IPS-NIHi7 (cell line): ENCODE results near the gene EML4.

Experiments
- DNase-seq: peaks from one replicate; pipeline ENCODE4 v3.0.0; 2012; ENCODE audit warnings: mixed read lengths; ENCODE audit errors: extremely low spot score

The EML4 gene

DNA sequence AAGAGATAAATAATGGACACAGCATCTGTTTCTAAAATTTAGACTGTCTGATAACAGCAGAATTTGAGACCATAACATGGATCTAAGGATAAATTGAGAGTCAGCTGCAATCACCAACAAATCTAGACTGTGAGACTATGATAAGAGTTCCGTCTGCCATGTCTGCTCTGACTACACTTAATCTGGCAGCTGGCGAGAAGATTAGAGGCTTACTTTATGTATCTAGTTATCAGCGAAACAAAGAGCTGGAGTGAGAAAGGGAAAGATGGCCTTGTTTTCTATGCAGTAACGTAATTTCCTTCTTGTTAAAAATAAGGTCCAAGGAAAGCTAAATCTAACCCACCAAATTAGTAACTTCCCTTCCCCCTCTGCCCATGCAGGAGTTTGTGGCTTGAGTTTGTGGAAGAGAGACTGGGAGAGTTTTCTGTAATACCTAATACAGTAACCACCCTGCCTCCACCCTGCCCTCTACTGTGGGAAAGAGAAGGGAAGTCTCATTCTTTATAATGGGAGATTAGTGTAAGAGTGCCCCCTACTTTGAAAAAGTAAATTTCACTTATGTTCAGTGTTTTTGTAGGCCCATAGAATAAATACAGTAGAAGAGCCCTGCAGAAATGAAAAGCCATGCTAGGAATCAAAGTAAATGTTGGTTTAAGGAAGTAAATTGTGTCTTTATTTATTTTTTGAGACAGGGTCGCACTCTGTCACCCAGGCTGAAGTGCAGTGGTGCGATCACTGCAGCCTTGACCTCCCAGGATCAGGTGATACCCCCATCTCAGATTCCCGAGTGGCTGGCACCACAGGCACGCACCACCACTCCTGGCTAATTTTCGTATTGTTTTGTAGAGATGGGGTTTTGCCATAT is 27.5 kb downstream of the EML4 start:
- peak; percentile 75 for DNase-seq

DNA sequence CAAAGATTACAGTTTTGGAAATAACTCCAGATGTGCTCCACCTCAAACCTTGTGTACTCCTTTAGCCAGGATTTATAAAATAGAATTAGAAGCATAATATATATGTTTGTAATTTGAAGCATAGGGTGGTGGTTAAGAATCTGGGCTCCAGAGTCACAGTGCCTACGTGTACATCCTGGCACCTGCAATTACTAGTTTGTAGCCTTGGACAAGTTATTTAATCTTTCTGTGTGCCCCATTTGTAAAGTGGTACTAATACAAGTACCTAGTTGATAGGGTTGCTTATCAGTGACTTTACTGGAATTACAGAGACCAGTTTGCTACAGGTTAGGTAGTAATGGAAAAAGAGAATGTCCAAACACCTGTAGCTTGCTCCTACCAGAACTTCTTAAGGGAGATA is 28.6 kb downstream of the EML4 start:
- DNase-seq = no peak

DNA sequence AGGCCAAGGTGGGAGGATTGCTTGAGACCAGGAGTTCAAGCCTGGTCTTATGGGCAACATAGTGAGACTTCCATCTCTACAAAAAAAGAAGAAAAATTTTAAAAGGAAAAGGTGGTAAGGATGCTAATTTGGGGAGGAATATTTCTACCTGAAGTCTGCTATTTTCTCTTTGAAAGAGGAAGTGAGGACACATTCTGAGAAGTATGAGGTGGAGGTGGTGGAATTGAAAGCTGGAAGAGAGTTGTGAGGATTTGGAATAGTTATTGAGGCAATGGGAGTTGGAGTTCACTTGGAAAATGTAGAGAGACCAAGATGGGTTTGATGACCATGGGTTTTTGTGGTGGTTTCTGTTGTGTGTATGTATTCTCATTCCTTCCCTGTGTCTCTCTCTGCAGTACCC is 29.3 kb downstream of the EML4 start:
- no peak for DNase-seq

DNA sequence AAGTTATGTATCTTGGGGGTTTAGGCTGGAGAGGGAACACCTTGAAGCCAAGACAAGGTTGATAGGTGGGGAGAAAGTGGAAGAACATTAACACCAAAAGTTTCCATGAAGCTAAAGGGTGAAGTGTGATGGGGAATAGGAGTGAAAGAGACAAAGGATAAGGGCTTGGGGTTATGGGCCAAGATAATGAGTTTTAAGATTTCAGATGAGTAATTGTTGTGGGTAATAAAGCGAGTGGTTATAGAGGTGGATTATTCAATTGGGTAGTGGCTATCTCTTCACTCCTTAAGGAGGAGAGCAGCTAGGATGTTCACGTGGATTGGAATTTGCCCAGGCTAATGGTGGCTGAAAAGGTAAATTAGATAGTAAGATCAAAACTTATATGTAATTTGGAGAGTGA is 29.8 kb downstream of the EML4 start:
- DNase-seq = no peak

DNA sequence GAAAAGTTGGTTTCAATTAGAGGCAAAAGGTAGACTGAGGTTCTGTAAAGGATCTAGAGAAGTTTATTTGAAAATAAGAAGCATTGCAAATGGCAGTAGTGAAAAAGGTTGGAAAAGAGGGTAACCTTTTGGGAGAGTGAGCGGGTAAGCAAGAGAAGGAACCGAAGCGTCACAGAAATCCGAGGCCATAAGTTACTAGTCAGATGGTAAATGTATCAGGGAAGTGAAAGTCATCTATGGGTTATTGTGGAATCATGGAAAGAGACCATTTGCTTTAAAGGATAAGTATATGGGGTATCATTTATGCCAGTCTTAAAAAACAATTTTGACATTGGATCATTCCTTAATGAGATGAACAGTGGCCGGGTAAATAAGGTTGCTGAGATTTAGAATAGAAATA is 30.5 kb downstream of the EML4 start:
- DNase-seq = no peak

DNA sequence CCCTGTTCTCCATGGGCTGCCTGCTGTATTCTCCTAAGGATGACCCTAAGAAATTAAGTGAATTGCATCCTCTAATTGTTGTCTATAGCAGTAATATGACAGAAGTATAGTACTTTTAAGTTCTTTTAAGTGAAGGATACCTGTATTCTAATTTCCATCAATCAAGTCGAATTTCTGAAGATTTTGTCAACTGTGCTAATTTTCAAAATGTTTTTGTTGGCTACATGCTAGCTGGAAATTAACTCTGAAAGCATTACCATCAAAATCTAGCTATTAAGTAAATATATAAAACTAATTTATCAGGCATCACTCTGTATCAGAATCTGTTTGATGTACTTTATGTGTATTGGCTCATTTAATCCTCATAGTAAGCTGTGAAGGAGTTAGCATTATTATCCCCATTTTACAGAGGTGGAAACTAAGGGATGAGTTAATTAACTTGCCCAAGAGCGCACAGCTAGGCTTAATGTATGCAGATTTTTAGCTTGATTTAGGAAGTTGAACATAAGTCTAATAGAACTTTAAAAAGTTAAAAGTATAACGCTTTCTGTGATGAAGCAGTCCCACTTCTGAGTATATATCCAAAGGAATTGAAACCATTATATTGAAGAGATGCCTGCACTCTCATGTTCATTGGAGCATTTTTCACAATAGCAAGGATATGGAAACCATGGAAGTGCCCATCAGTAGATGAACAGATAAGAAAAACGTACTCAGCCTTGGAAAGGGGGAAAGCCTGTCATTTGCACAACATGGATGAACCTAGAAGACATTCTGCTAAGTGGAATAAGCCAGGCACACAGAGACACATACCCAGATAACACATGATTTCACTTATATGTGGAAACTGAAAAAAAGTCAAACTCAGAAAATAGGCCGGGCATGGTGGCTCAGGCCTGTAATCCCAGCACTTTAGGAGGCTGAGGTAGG is 32.0 kb downstream of the EML4 start:
- DNase-seq = no peak

DNA sequence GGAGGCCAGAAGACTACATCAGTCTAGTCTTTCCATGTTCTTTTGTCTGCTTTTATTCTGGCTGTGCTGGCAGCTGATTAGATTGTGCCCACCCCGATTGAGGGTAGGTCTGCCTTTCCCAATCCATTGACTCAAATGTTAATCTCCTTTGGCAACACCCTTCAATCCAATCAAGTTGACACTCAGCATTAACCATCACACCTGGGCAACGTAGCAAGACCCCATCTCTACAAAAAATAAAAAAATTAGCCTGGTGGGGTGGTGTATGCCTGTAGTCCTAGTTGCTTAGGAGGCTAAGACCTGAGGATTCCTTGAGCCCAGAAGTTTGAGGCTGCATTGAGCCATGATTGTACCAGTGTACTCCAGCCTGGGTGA is 33.5 kb downstream of the EML4 start:
- DNase-seq = no peak

DNA sequence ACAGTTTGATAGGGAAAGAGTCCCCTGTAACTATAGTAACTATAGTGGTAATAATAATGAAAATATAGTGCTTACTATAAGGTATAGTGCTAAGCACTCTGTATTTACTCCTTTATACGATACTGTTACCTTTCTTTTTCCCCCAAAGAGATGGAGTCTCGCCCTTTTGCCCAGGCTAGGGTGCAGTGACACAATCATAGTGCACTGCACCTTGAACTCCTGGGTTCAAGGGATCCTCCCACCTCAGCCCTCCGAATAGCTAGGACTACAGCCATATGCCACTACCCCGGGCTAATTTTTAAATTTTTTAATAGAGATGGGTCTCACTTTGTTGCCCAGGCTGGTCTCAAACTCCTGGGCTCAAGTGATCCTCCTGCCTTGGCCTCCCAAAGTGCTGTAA is 34.6 kb downstream of the EML4 start:
- no peak for DNase-seq

DNA sequence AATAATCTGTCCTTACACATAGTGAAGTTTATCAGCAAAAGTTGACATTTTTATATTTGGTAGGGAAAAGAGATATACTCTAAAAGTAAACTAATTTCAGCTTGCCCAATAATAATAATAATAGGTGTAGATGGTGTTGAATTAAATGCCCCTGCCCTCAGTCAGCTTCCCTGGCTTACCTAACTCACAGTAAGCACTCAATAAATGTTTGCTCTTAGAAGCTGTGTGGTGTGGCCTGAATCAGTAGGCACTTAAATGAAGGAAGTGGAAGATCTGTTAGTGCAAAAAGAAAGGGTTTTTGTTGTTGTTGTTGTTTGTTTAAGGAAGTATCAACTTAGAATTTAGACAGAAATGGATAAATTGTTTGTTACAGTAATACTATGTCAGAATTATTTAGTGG is 36.2 kb downstream of the EML4 start:
- no peak for DNase-seq

DNA sequence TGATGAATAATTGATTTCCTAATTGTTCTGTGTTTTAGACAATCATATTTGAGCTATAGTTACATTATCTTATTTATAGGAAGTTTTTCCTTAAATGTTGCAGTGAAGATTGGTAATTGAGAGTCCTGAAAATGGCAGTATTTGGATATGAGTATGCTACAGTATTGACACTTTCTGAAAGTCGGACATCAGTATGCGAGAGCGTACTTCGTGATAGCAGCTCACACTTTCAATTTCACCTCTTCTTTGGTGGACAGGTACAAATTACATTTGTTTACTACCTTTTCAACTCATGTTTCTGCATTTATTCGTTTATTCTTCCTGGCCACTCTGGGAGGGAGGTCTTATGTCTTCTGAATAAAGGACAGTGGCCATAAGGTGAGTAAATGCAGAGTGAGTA is 38.7 kb downstream of the EML4 start:
- no peak for DNase-seq

DNA sequence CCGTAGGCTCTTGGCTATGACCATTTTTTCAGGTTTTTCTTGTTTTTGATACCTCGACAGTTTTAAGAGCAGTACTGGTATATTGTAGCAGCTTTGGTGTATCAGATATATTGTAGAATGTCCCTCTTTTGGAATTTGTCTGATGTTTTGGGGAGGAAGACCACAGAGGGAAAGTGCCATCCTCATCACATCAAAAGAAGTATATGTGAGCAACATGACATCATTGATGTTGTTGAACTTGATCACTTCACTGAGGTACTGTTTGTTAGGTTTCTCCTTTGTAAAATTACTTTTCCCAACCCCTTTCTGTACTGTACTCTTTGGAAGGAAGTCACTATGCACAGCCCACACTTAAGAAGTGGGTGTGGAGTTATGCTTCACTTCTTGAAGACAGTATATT is 41.0 kb downstream of the EML4 start:
- no peak for DNase-seq

DNA sequence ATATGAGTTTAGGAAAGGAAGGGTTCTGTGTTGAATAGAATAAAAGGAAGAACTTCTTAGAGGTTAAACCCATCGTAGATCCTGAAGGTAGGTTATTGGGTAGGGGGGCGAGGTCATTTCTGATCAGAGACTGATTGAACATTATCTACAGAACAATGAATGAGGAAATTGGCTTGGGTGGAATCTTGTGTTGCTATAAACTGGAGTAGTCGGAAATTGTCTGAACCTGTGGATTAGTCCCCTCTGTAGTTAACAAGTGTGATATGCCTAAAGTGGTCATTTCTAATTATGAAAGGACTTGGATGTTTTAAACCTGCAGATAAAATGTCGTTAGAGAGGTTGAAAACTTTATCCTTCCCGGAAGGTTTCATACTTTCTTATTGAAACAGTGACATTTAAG is 42.1 kb downstream of the EML4 start:
- DNase-seq = no peak

DNA sequence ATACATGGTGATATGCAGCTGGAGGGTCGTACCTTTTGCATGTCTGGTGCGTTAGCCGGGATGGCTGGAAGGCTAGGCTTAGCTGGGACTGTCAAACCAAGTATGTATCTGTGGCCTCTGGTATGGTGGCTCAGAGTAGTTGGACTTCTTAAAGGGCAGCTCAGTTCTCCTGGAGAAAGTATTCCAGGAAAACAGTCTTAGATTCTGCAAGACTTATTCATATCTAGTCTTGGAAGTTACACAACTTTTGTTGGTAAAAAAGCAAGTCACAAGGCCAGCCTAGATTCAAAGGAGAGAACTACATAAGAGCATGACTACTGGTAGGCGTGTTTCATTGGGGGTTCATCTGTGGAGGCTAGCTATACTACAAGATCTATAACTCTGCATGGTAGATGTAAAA is 45.5 kb downstream of the EML4 start:
- DNase-seq = no peak

DNA sequence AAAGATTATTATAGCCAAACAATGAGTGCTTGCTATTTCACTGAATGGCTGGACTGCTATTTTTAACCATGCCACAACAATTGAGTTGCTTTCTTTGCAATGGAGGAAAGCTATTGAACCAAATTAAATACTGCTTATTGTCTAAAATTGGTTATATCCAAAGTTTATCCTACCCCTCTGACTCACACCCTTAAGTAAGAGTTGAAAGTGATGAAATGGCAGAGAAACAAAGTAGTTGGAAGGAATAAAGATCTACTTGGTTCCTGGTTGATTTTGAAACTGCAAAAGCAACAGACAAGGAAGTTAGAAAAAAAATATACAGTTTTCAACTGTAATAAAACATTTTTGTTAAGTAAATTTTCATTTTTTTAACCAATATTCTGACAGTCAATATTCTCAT is 47.5 kb downstream of the EML4 start:
- no peak for DNase-seq

DNA sequence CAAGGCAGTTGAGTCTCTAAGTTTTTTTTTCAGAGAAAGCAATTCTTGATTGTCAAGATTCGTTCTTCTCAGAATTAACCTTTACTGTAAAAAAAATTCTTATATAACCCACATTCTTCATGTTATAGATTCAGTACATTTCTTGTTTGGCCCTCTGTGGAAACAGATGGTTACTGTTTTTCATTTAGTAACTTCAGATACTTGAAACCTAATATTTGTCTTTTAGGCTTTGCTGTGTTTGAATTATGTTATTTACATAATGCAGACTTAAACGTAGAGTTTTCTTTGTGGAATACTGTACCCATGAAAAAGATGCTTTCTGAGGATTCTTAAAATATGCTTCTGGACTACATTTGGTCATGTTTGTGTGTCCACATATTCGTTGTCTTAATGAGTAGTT is 48.2 kb downstream of the EML4 start:
- DNase-seq = no peak

DNA sequence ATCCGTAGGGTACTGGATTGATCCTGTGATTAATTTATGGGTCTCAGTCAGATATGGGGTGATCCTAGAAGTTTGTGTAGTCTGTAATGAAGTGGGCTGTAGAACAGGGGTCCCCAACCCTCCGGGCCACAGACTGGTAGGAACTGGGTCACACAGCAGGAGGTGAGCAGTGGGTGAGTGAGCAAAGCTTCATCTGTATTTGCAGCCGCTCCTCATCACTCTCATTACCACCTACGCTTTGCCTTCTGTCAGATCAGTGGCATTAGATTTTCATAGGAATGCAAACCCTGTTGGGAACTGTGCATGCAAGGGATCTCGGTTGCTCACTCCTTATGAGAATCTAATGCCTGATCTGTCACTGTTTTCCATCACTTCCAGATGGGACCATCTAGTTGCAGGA is 48.8 kb downstream of the EML4 start:
- no peak for DNase-seq

DNA sequence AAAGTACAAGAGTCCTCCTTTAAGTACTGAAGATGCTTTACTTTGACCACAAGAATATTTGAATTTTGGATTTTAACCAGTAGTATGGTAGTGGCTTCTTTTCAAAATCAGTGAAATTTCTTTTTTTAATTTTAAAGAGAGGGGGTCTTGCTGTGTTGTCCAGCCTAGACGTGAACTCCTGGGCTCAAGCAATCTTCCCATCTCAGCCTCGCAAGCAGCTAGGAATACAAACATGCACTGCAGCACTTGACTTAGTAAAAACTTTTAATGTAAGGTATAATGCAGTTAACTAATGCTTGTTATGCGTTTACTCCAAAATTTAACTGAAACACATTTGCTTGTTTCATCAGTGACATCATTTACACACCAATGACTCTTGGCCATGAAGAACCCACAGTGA is 49.6 kb downstream of the EML4 start:
- DNase-seq = no peak

DNA sequence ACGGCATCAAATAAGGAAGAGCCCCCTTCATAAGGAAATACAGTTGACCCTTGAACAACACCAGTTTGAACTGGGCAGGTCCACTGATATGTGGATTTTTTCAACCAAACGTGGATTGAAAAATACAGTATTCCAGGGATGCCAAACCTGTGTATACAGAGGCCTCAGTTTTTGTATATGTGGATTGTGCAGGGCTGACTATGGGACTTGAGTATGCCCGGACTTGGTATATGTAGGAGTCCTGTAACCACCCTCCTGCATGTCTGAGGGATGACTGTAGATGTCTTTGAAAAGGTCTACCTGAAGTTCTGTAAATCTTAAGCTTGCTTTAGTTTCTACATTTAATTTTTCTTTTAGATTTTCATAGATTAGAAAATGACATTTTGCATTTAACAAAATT is 50.0 kb downstream of the EML4 start:
- DNase-seq = no peak

DNA sequence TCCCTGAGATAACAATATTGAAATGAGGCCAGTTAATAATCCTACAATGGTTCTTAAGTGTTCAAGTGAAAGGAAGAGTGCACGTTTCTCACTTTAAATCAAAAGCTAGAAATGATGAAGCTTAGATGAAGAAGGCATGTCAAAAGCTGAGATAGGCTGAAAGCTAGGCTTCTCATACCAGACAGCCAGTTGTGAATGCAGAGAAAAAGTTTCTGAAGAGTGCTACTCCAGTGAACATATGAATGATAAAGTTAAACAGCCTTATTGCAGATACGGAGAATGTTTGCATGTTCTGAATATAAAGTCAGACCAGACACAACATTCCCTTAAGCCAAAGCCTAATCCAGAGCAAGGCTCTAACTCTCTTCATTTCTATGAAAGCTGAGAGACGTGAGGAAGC is 51.4 kb downstream of the EML4 start:
- DNase-seq = no peak

DNA sequence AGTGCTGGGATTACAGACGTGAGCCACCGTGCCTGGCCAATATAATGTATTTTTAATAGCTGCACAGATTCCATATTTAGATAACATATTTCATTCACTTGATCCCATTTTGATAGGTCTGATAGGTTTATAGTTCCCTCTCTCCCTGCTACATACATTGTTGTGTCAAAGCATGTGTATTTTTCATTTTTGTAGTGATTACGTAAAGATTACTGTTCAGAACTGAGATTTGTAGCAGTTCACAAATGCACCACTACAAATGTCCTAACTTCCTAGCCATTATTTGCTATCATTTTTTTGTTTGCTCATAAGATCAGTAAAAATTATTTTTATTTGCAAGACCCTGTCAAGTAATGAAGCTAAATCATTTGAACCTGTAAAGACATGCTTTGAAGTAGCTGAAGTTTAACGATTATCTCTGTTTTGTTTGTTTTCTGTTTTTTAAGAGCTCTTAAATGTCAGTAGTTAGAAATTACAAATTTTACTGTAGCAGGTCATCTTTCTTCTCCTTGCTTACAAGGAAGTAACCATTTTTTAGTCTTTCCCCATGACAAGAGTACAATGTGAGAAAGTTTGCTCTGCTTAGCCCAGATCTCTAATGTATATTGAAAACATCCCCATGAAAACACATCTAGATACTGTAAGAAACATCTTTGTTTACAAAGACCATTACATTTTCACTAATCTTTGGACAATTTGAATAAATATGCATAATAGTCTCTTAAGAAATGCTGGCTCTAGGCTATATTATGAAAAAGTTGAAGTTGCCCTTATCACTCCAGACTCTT is 54.1 kb downstream of the EML4 start:
- DNase-seq = no peak

DNA sequence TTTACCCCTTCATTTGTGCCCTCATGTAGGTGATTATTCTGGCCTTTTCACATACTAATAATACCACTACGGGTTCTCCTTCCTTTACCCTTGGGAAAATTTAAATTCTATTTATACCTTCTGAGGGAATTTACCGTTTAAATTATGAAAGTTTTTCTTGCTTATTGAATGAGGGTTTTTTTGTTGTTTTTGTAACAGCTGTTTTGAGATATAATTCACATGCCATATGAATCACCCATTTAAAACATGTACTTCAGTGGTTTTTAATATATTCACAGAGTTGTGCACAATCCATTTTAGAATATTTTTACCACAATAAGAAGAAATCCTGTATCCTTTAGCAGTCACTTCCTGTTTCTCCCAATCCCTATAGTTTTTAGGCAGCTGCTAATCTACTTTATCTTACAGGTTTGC is 54.7 kb downstream of the EML4 start:
- DNase-seq = no peak

DNA sequence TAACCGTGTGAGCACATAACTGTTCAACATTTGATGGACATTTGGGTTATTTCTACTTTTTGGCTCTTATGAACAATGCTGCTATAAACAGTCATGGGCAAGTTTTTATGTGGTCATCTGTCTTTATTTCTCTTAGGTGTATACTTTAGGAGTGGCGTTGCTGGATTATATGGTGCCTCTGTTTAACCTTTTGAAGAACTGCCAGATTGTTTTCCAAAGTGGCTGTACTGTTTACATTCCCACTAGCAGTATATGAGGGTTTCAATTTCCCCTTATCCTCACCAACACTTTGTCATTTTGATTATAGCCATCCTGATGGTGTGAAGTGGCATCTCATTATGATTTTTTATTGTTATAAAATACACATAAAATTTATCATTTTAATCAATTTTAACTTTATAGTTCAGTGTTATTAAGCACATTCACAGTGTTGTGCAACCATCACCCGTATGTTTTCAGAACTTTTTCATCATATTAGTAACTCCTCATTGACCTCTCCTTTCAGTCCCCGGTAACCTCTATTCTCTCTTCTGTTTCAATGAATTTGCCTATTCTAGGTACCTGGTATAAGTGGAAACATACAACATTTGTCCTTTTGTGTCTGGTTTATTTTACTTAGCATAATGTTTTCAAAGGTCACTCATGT is 55.4 kb downstream of the EML4 start:
- DNase-seq = no peak
